GM13976 (cell line): Measurements from ENCODE around the gene COMMD7.

Experiments used
- DNase-seq: peaks from one replicate; pipeline ENCODE4 v3.0.0; 2012; ENCODE audit warnings: low spot score
- CTCF ChIP-seq: IDR thresholded peaks from 2 replicates; pipeline ENCODE4 v1.5.1; 2012; ENCODE audit warnings: borderline replicate concordance, mild to moderate bottlenecking; ENCODE audit not compliant: insufficient read depth; ENCODE audit errors: extremely low read depth, missing control alignments, control extremely low read depth
- in situ Hi-C: fragments of 300-500 bp; cut with MboI; formaldehyde crosslinking; loops from one replicate; pipeline ENCODE4 v1.12.0; 2022; ENCODE audit warnings: low sequenced_read_pairs, mixed read lengths, inconsistent platforms; ENCODE audit not compliant: unreplicated experiment

The COMMD7 gene

DNA sequence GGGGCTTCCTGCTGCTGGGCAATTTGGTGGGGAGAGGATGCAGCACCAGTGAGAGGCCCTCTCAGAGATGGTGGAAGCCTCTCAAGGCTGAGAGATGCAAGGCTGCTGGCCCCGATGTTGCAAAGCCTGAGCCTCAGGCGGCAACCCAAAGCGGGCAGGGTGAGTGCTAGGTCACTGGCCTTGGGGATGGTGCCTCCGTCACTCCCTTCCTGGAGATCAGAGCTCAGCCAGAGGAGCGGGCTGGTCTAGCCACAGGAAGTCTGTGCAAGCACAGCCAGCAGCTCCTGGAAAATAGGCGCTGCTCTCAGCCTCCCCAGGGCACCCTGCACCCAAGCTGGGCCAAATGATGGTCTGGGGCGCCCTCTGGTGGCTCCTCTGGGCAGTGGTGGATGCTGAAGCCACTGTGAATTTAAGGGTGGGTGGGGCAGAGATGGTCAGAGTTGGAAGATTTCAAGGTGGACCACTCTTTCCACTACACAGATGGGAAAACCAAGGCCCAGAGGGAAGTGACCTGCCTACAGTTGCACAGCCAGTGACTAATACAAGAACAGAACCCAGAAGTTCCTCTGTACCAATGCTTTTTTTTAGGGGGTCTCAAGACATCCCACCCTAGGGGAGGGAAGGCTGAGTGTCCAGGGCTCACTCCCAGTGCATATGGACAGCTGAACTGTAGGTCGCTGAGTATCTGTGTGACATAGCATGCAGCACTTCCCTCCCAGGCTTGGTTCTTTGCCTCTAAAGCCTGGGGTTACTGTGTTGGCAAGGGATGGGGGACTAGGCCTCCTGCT lies 90.3 kb downstream of the COMMD7 start:
- DNase-seq = peak; percentile 90
- in situ Hi-C loops = loop anchor here (5.0 to 25.0 kb wide), 2 partner anchors 131 to 816 kb away; partner anchors contain the start of gene FOXS1
- peak; percentile 93 for TF ChIP-seq CTCF
